NCI-H69 (cell line): Measurements from ENCODE around the gene TRIB2.
A peak's percentile ranks its signal among the peaks of the same experiment; 100 is the strongest.

Source experiments
- DNase-seq: peaks from one replicate; lab custom pipeline; 2025; lab: John Stamatoyannopoulos, UW

TRIB2 gene

GRCh38 chr2:12720754-12721378, 4.1 kb downstream of the TRIB2 start:
- no peak for DNase-seq

DNA sequence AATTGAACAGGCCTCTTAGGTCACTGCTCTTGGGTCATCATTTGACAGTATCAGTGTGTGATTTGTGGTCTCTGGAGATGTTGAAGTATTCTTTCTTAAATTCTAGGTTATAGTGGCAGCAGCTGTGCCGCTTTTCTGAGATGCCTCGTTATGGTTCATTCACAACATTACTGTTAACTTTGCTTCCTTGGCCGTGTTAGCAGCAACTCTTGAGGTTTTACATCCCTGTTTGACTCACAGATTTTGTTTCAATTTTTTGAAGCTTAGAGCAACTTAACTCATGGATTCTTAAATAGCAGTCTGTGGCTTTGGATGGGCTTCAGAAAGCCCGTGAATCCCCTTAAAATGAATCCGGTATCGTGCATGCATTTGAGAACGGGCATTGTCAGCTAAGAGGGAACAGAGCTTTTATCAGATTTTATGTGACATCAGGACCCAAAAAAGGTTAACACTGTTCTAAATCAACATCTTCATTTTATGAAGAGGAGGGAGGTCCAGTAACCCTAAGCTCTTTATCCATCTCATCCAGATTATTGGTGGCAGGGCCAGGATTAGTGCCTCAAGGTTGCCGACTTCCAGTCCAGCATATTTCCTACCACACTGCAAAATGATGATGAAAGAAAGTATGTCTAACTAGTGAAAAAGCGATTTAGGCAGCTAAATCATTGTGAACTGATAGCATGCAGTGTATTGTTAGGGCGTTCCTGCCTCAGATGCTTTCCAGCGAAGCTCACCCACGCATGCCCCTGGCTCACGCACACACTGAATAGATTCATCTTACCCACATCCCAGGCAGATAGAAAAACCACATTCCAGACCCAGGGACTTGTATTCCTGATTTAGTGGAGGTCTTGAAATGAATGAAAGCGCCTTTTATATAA, 5.1 kb downstream of the TRIB2 start:
- DNase-seq: no peak

DNA sequence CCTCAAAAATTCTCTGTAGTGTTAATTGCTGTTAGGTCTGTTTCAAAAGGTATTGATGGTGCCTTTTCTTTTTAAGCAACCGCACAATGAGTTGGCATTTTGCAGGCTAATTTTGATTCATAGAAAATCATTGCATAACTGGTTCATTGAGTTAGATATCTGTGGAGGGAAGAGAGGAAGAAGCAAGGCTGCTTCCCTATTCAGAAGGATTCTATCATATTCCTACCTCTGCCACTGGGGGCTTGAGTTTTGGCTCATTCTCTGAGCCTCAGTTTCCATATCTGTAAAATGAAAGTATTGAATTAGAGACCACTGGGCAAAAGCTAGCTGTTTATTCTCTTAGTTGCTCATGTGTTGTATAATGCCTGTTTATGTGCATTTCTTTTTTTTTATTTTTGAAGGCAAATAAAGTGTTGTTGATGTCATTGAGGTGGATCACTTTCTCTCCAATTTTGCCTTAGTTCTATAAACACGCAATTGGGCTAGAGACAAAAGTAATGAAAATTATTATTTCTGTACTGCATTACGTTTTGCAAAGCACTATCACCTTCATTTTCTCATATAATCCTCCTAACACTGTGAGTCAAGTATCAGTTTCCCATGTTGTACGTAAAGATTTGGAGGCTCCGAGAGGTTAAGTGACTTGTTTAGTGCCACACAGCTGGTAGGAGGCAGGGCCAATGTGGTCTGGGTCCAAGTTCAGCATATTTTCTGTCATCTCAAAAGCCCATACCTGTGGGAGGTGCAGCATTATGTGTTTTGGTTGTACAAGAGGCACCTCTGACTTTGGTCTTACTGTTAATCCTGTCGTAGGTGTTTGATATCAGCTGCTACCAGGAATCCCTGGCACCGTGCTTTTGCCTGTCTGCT, 5.9 kb downstream of the TRIB2 start:
- DNase-seq: no peak

GRCh38 chr2:12723736-12724463, 7.2 kb downstream of the TRIB2 start:
- no peak for DNase-seq

DNA sequence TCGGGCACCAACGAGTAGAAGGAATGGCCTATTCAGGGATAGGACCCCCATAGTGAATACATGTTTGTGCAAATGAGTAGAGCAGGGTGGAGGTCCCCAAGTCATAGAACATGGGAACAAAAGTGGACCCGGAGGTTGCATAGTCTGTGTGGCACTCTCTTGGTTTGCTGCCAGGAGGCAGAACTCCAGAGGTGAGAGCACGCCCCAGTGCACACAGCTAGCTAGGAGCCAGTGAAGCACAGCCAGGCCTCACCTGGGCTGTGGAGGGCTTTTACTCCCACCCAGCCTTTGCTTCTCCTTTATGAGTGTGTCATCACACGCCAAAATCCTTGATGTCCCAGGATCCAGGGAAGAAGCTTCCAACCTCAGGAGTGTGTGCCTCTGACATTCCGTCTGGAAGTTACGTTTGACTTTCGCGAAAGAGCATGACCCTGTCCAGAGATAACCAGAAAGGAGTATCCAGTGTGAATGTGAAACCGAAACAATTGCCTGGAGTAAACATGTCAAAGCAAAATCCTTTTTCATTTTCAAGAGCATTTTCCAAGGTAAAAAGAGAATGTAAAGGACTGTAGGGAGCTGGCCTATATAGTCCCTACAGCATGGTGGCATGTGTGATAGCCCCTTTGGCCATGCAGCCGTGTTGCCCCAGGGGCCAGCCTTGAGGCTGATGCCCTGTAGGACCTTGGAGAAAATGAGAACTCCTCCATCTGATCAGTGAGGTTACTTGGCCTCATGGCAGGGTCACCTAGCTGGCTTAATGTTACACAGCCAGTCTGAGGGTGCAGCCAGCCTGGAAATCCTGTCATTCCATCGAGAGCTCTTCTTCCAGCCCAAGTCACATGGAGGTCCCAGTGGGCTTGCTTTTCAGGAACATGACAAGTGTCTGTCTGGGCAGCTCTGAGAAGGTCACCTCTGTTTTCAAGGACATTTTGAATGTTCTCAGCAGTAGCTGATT, 8.8 kb downstream of the TRIB2 start:
- DNase-seq: no peak

- DNase-seq: no peak
Measured at GRCh38 chr2:12726271-12726670, 9.5 kb downstream of the TRIB2 start.

GRCh38 chr2:12727065-12727464, 10.3 kb downstream of the TRIB2 start:
- DNase-seq: no peak

- no peak for DNase-seq
Measured at GRCh38 chr2:12727641-12728040, 10.9 kb downstream of the TRIB2 start.

DNA sequence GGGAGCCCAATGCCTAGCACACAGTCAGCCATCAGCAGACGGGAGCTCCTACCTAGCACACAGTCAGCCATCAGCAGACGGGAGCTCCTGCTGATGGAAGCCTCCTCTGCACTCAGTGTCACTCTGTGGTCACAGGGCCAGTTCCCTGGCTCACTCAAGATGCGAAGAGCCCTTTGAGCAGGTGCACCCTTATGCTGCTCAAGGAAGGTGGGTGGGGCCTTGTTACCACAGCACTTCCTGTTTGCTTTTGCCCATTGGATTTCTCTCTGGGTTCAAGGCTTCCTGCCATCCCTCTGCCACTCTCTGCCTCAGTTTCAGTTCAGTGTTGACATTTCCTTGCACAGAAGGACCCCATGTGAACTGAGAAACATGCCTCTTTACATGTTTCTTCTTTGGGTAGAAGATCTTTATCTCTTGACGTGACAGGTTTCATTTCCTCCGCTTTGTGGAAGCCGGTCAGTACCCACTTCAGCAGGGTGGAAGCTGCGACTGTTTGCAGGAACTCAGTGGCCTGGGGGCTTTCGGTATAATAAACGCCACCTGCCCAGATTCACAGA, 11.6 kb downstream of the TRIB2 start:
- no peak for DNase-seq

DNA sequence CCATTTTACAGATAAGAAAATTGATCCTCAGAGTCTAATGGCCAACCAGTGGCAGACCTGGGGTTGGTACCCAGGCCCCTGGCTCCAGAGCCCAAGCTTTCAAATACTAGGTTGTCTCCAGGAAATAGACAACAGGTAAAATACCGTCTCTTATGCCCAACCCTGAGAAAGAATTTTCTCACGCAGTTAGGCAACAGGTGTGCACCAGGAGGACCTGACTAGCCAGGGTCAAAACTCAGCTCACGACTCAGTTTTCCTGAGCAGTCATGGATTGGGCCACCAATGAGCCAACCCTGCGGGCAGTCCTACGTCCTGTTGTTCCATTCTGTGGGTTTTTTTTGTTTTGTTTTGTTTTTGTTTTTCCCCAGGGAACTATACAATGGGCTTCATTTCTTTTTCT, 13.5 kb downstream of the TRIB2 start:
- DNase-seq: no peak

DNA sequence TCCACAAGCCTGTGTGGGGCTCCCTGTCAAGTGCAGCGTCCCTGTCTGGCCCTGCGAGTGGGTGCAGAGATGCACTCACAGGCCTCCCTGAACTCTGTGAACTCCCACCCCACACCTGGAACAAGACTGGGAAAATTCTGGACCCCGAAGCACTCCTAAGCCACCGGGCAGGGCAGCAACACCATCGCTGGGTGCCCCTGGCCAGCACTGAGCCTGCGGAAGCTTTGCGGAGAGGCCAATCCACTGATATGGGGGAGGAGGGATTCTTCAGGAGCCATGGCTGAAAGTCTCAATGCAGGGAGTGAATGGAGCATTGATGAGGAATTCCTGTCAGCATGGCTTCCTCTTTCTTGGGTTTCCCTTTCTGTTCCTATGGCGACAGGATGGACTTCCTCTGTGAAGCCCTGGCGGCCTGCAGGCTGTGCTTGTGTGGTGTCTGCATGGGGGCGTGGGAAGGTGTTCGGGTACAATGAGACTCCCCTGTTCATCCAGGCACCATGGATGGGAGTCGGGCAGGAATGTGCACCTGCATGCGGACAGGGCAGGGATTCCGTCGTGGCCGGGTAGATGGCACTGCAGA, 15.1 kb downstream of the TRIB2 start:
- no peak for DNase-seq

DNA sequence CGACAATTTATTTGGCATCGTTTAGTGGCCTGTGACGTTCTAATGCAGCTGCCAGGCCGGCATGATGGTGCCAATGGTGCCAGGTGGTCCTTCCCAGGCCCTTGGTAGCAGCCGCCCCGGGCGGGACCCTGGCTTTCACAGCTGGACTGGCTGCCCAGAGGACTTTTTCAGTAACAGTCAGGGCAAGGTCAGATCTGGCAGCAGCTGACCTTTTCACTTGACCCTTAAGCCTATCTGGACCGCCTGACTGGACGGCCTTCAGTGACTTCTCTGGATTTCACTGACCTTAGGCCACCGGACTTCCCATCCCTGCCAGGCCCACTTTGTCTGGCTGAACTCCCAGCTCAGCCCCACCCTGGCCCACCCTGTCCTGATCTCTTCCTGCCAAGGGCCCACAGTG, 15.9 kb downstream of the TRIB2 start:
- no peak for DNase-seq

- peak; percentile 0 for DNase-seq
Measured at GRCh38 chr2:12733846-12734245, 17.1 kb downstream of the TRIB2 start.

DNA sequence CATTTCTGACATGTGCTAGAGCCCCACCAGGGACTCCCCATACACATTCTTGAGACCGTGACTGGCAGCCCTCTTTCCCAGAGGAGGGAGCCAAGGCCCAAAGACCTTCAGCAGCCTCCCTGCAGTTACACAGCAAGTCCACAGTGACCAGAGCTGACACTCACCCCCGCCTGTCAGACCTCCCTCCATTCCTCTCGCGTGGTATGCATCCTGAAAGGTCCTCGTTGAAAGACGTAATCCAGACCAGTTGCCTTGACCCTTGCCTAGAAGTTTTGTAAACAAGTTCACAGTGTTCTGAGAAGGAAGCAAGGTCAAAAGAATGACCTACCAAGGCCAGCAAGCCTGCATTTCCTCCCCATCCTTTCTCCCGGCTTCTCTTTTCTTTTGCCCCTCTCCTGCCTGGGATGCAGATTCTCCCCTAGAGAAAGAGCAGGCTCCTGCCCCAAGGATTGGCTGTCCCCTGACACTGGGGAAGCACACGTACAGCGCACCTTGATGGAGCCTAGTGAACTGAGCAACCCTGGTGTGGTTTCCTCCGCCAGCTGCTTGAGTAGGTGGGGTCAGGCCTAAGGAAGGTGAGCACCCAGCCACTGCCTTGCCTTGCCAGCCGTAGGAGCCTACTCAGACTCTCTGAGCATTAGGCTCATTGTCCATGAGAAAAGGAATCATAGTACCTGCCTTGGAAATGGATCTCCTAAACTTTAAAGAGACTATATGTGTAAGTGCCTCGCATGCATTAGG, 18.3 kb downstream of the TRIB2 start:
- no peak for DNase-seq

GRCh38 chr2:12737297-12737696, 20.6 kb downstream of the TRIB2 start:
- no peak for DNase-seq

- DNase-seq: no peak
Measured at GRCh38 chr2:12737738-12738485, 21.2 kb downstream of the TRIB2 start.

DNA sequence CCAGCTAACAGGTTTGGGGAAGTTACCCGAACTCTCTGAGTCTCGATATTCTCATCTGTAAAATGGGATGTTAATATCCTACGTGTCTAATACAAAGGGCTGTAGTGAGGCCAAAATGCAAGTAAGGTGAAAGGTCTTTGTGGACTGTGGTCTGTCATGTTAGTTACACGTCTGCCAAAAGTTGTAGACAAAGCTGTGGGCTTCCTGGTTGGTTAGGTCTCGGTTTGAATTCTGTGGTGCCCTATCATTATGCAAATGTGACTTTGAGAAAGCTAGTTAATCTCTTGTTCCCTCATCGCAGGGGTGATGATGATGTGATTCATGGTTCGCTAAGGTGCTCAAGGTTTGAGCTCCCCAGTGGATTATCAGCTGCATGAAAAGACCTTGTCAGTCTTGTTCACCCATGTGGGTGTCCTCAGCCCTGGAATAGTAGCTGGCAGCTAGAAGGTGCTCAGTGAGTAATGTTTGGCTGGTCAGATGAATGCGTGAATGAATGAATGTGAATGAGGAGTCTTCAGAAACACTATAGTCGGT, 23.1 kb downstream of the TRIB2 start:
- DNase-seq: no peak

GRCh38 chr2:12741380-12741779, 24.6 kb downstream of the TRIB2 start:
- no peak for DNase-seq
